ENCODE measurements around the gene PDE8A. TPM values are rescaled to one million over a fixed set of nuclear protein-coding genes. Genes with fewer than 3 reads are reported as not detected.

PDE8A gene
- total RNA-seq, 2 experiments from 2014 or later = 23.2 to 24.4 TPM

GRCh38 chr15:85155857-85156256 lies 174.2 kb downstream of the PDE8A start:
- peaks cover 8% of the 10 kb centered on the region for H3K9me3 Mint-ChIP-seq
- ChIA-PET POLR2A (no interaction called here), CTCF (no interaction called here)
- peaks cover 8% of the 10 kb centered on the region for H3K4me1 Mint-ChIP-seq (ENCODE audit: low read depth)
- intact Hi-C loops (cut with micrococcal nuclease) = no loop called here
- peaks cover 3% of the 10 kb centered on the region for H3K27me3 Mint-ChIP-seq
- no peaks in the 10 kb centered on the region for H3K36me3 Mint-ChIP-seq (ENCODE audit: low read depth)
- H3K27ac Mint-ChIP-seq = no peak overlapping the region
- DNase-seq (no peak), ATAC-seq (no peak)
- no peak overlapping the region for H3K4me3 Mint-ChIP-seq
- TF ChIP-seq CTCF (IDR thresholded peaks at IDR 0.05) = no peak

GRCh38 chr15:85157344-85157743 lies 175.7 kb downstream of the PDE8A start:
- ChIA-PET CTCF (interaction anchor here (1.3 kb wide), 1 partner anchor 11 kb away, joined by 4 read pairs; no protein-coding TSS in a partner anchor), POLR2A (no interaction called here)
- no peaks in the 10 kb centered on the region for H3K36me3 Mint-ChIP-seq (ENCODE audit: low read depth)
- no peak for ATAC-seq
- no peak for TF ChIP-seq CTCF (IDR thresholded peaks at IDR 0.05)
- H3K4me1 Mint-ChIP-seq (ENCODE audit: low read depth) = peaks cover 8% of the 10 kb centered on the region
- H3K4me3 Mint-ChIP-seq = no peak overlapping the region
- DNase-seq = no peak
- peaks cover 3% of the 10 kb centered on the region for H3K27me3 Mint-ChIP-seq
- intact Hi-C loops (cut with micrococcal nuclease) = no loop called here
- peaks cover 8% of the 10 kb centered on the region for H3K9me3 Mint-ChIP-seq
- no peak overlapping the region for H3K27ac Mint-ChIP-seq

GRCh38 chr15:85162237-85162636 lies 180.6 kb downstream of the PDE8A start:
- Mint-ChIP-seq H3K27me3 (no peaks in the 10 kb centered on the region), H3K4me3 (no peak overlapping the region), H3K4me1 (ENCODE audit: low read depth) (no peaks in the 10 kb centered on the region), H3K27ac (no peak overlapping the region), H3K9me3 (peaks cover 3% of the 10 kb centered on the region), H3K36me3 (ENCODE audit: low read depth) (no peaks in the 10 kb centered on the region)
- TF ChIP-seq CTCF (IDR thresholded peaks at IDR 0.05) = no peak
- ChIA-PET CTCF (no interaction called here), POLR2A (no interaction called here)
- DNase-seq (no peak), ATAC-seq (no peak)
- intact Hi-C loops (cut with micrococcal nuclease) = loop anchor here (10.0 kb wide), 1 partner anchor 207 kb away; no protein-coding TSS in a partner anchor

- H3K36me3 Mint-ChIP-seq (ENCODE audit: low read depth) = no peaks in the 10 kb centered on the region
- H3K27me3 Mint-ChIP-seq = peaks cover 9% of the 10 kb centered on the region
- peaks cover 2% of the 10 kb centered on the region for H3K4me1 Mint-ChIP-seq (ENCODE audit: low read depth)
- peaks cover 3% of the 10 kb centered on the region for H3K9me3 Mint-ChIP-seq
- CTCF ChIA-PET = no interaction called here
- intact Hi-C loops (cut with micrococcal nuclease) = loop anchor here (10.0 kb wide), 1 partner anchor 210 kb away; no protein-coding TSS in a partner anchor
- POLR2A ChIA-PET = no interaction called here
- TF ChIP-seq CTCF (IDR thresholded peaks at IDR 0.05) = no peak
- H3K4me3 Mint-ChIP-seq = no peak overlapping the region
- ATAC-seq = no peak
- H3K27ac Mint-ChIP-seq = no peak overlapping the region
- no peak for DNase-seq
Measured at GRCh38 chr15:85164841-85165466, 183.3 kb downstream of the PDE8A start.

GRCh38 chr15:85167568-85167967 lies 185.9 kb downstream of the PDE8A start:
- peaks cover 2% of the 10 kb centered on the region for H3K4me1 Mint-ChIP-seq (ENCODE audit: low read depth)
- H3K4me3 Mint-ChIP-seq = no peak overlapping the region
- intact Hi-C loops (cut with micrococcal nuclease) = loop anchor here (10.0 kb wide), 1 partner anchor 213 kb away; no protein-coding TSS in a partner anchor
- ChIA-PET CTCF (interaction anchor here (1.4 to 2.4 kb wide), 4 partner anchors 18 to 212 kb away, joined by 4 to 11 read pairs (median 6); no protein-coding TSS in a partner anchor), POLR2A (no interaction called here)
- no peaks in the 10 kb centered on the region for H3K36me3 Mint-ChIP-seq (ENCODE audit: low read depth)
- peaks cover 12% of the 10 kb centered on the region for H3K9me3 Mint-ChIP-seq
- H3K27ac Mint-ChIP-seq = no peak overlapping the region
- DNase-seq (no peak), ATAC-seq (no peak)
- peaks cover 26% of the 10 kb centered on the region for H3K27me3 Mint-ChIP-seq
- TF ChIP-seq CTCF (IDR thresholded peaks at IDR 0.05) = no peak
